Hematopoietic multipotent progenitor cell treated with erythropoietin and hydrocortisone succinate and interleukin-3 and kit ligand, for 8 days (in vitro differentiated cells): ENCODE measurements around the gene PPP6R3.
"Not testable (repeated sequence)": the region's sequence is repeated elsewhere in the genome, so short reads cannot be mapped to it uniquely, and the experiment has no call there.

Experiments used
- DNase-seq: peaks from one replicate; pipeline ENCODE4 v3.0.0-alpha.2; 2015

Gene PPP6R3, protein sequence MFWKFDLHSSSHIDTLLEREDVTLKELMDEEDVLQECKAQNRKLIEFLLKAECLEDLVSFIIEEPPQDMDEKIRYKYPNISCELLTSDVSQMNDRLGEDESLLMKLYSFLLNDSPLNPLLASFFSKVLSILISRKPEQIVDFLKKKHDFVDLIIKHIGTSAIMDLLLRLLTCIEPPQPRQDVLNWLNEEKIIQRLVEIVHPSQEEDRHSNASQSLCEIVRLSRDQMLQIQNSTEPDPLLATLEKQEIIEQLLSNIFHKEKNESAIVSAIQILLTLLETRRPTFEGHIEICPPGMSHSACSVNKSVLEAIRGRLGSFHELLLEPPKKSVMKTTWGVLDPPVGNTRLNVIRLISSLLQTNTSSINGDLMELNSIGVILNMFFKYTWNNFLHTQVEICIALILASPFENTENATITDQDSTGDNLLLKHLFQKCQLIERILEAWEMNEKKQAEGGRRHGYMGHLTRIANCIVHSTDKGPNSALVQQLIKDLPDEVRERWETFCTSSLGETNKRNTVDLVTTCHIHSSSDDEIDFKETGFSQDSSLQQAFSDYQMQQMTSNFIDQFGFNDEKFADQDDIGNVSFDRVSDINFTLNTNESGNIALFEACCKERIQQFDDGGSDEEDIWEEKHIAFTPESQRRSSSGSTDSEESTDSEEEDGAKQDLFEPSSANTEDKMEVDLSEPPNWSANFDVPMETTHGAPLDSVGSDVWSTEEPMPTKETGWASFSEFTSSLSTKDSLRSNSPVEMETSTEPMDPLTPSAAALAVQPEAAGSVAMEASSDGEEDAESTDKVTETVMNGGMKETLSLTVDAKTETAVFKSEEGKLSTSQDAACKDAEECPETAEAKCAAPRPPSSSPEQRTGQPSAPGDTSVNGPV

DNA sequence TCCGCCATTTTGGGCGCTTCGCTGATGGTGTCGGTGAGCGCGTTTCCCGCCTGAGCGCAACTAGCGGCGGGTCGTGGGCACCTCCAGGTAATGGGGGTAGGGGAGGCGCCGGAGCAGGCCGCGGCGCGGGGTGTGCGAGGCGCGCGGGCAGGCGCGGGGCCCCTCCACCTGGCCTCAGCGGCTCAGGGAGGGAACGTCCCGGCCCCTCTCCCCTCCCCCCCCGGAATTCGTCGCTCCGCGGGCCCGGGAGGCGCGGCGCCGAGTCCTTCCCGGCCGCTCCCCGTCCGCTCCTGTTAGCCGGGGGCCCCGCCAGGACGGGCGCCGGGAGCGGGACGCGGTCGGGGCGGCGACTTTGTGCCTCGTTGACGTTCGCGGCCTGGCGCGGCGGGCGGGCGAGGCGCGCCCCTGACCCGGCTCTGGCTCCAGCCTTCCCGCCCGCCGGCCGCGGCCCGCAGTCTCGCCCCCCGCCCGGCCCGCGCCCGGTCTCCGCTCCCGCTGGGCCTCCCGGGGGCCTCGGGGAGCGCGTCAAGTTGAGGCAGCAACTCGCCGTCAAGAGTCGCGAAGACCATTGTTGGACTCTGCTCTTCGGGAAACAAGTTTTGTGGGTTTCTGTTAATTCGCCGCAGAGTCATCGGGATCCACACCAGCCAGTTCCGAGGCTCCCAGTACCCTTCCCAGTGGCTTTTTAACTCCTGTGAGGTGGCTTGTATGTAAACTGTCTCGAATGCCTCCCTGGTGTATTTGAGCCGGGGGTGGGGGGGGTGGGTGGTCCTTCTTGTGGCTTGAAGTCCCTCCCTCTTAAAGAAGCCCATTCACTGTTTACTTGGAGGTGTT lies at the start of gene PPP6R3:
TSS of gene PPP6R3 (plus strand) at position 12 of the 834 bp plus-strand sequence. CDS start 76,913 bp downstream, outside the sequence.
- peak; percentile 10 for DNase-seq

DNA sequence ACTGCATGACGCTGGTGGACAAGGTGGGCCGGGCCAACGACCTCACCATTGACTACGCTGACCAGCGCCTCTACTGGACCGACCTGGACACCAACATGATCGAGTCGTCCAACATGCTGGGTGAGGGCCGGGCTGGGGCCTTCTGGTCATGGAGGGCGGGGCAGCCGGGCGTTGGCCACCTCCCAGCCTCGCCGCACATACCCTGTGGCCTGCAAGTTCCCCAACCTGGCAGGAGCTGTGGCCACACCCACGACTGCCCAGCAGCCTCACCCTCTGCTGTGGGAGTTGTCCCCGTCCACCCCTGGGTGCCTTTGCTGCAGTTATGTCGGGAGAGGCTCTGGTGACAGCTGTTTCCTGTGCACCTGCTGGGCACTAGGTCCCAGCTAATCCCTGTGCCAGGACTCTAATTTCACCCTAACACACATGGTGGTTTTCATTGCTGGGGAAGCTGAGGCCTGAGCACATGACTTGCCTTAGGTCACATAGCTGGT lies 49.0 kb upstream of the PPP6R3 start:
- peak; percentile 24 for DNase-seq

DNA sequence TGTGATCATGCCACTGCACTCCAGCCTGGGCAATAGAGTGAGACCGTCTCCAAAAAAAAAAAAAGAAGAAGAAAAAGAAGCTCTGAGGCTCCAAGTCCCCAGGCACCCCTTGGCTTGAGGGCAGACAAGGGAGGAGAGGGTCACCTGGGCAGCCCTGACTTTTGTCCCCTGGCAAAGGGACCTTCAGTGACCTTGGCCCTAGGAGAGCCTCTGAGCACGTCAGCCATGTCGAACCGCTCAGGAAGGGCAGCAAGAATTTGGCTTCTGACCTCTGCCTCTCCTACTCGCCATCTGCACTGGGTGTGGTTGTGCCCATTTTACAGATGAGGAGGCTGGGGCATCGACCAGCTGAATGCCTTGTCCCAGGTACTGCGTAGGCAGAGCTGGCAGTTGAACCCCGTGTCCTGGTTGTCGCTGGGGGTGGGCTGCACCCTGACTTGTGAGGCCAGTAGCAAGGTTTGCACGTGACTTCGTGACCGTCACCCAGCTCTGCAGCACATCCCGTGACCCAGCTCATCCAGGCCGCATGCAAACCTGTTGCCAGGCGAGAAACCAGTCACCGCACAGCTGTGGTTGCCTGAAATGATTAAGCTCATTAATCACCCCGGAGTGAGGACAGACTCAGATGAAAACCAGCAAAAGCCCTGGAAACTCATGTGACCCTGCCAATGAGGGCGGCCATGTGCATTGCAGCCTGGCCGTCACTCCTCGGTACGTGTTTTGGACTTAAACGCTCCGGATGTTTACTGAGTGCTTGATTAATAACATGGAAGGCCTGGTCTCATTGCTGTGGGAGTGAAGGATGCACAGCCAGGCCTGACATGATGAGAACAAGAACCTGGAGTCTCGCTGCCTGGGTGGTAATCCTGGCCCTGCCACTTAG lies 47.7 kb upstream of the PPP6R3 start:
- DNase-seq, result no peak

DNA sequence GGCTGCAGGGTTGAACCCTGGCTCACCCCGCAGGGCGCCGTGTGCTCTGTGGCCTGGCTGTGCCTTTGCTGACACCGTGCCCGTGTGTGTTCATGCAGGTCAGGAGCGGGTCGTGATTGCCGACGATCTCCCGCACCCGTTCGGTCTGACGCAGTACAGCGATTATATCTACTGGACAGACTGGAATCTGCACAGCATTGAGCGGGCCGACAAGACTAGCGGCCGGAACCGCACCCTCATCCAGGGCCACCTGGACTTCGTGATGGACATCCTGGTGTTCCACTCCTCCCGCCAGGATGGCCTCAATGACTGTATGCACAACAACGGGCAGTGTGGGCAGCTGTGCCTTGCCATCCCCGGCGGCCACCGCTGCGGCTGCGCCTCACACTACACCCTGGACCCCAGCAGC lies 47.0 kb upstream of the PPP6R3 start:
- DNase-seq, result no peak

DNA sequence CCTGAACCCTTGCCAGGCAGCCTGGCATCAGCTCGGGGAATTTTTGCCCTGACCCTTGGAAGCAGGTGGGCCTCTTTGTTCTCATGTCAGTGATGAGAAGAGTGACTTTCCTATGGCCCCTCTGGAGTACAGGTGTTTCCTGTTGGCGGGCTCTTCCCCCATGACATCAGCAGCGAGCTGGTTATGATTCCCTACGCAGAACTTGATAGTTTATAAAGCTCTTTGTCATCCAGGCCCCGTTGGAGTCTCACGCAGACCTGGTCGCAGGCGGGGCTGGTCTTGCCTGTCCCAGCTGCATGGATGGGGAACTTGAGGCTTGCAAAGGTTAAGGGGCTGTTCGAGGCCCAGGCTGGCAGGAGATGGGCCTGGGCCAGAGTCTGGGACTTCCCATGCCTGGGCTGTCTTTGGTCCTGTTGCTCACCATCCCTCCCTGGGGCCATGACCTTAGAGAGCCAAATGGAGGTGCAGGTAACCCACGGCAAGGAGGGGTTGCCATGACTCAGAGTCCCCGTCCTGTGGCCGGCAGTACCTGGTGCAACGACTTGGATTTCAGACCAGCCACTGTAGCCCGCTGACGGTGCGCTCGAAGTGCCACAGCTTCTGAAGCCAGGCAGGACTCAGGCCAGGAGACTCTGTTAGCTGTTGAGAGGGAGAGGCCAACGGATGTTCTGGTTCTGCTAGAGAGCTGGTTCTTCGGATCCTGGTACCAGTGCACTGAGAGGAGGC lies 45.9 kb upstream of the PPP6R3 start:
- no peak for DNase-seq

DNA sequence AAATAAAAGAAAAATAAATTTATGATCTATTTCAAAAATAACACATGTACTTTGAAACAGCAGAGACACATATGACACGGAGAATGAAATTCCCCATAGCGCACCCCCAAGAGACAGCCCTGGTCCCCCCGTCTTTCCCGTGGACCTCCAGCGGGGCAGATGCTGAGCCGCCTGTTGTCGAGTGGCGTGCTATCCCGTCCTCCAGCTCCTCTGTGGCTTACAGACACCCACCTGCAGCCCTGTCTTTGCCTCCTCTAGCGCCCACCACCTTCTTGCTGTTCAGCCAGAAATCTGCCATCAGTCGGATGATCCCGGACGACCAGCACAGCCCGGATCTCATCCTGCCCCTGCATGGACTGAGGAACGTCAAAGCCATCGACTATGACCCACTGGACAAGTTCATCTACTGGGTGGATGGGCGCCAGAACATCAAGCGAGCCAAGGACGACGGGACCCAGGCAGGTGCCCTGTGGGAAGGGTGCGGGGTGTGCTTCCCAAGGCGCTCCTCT lies 44.4 kb upstream of the PPP6R3 start:
- no peak for DNase-seq

DNA sequence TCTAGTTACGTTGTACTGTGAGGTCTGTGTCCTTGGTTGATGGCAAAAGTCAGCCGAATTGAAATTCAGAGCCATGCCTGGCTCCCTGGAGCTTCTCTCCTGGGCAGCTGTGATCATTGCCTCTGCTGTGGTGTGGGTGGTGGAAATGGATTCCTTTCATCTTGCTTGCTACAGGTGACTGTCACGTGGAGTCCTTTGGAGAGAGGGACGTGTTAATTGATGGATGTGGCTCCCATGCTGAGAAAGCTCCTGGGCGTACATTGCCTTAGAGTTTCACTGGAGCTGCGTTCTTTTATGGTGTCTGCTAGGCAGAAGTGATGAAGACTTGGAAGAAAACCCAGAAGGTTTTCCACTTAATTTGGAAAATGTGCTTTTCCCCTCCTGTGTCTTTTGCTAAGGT lies 41.9 kb upstream of the PPP6R3 start:
- DNase-seq, result no peak

DNA sequence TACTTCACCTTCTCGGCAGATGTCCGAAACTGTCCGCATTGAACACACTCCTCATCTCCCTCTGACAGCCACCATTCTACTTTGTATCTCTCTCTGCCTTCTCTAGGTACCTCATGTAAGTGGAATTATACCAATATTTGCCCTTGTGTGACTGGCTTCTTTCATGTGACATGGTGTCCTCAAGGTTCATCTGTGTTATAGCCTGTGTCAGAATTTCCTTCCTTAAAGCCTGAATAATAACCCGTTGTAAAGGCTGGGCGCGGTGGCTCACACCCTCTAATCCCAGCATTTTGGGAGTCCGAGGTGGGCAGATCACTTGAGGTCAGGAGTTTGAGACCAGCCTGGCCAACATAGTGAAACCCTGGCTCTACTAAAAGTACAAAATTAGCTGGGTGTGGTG lies 40.4 kb upstream of the PPP6R3 start:
- DNase-seq, result no peak

DNA sequence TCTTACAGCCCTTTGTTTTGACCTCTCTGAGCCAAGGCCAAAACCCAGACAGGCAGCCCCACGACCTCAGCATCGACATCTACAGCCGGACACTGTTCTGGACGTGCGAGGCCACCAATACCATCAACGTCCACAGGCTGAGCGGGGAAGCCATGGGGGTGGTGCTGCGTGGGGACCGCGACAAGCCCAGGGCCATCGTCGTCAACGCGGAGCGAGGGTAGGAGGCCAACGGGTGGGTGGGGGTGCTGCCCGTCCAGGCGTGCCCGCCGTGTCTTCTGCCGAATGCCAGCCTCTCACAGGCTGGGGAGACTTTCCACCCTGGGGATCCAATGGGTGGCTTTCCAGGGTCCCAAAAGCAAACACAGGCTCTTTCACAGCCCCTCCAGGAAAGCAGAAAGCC lies 37.1 kb upstream of the PPP6R3 start:
- DNase-seq, result no peak

DNA sequence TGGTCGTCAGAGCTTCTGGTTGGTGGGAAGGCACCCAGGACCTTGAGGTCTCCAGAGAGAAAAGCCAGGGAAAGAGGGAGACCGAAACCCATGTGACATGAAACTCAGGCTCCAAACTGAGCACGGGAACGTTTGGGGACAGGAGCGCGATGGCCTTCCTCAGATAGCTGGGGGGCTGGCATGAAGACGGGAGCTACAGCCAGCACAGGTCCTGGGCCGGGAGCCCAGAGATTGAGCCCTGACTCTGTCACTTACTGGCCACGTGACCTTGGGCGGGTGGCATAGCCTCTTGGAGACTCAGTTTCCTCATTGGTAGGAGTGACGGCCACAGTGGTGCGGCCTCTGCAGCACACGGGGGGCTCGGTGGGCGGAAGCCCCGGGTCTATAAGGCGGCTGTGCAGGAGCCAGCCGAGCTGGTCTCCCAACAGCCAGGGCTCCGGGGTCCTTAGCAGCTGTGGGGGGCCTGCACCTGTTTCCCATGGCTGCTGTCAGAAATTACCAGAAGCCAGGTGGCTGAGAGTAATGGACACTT lies 36.4 kb upstream of the PPP6R3 start:
- DNase-seq, result no peak

DNA sequence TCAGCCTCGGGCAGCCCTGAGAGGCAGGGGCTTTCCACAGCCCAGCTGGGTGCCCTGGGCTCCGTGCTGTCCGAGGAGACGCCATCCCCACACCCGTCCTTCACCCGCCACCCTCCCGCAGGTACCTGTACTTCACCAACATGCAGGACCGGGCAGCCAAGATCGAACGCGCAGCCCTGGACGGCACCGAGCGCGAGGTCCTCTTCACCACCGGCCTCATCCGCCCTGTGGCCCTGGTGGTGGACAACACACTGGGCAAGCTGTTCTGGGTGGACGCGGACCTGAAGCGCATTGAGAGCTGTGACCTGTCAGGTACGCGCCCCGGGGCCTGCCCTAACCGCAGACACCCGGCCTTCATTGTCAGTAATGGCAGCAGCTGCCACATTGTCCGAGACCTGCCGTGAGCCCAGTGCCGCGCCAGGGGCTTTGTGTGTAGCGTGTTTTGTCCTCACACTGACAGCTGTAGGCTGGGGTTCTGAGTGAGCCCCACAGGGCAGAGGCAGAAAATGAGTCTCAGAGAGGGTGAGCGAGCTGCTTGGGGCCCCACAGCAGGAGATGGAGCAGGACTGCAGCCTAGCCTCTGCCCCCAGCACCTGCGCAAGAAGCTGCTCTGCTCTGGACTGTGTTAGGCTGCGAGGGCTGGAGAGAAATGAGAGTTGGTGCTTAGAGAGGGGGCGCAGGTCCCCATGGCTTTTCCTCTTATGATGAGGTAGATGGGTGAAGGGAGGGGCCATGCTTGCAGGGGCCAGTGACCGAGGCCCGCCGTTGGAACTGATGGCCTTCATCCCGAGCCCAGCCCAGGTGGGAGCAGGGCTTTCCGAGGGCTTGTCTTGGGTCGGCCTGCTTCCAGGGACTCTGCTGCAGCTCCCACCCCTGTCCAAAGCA lies 35.3 kb upstream of the PPP6R3 start:
- no peak for DNase-seq

DNA sequence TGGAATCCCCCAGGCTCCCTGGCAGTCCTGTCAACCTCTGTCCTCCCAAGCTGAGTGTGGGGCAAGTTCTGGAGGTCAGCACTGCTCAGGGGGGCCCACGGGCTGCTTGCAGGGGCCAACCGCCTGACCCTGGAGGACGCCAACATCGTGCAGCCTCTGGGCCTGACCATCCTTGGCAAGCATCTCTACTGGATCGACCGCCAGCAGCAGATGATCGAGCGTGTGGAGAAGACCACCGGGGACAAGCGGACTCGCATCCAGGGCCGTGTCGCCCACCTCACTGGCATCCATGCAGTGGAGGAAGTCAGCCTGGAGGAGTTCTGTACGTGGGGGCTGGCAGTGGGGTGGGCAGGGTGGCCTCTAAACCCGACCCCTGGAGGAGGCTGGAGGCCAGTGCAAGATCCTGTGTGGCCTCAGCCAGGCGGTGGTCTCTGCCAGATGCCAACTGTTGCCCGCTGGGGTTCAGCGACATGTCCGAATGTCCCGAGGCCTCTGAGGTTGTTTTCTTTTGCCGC lies 34.6 kb upstream of the PPP6R3 start:
- DNase-seq, result no peak

DNA sequence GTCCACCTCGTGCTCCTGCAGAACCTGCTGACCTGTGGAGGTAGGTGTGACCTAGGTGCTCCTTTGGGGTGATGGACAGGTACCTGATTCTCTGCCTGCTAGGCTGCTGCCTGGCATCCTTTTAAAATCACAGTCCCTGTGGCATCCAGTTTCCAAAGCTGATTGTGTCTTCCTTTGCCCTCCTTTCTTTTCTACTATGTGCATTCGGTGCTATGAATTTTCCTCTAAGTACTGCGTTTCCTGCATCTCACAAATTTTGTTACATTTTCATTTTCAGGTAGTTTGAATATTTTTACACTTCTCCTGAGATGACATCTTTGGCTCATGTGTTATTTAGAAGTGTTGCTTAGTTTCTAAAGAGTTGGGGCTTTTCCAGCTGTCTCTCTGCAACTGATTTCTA lies 30.9 kb upstream of the PPP6R3 start:
- DNase-seq, result no peak

DNA sequence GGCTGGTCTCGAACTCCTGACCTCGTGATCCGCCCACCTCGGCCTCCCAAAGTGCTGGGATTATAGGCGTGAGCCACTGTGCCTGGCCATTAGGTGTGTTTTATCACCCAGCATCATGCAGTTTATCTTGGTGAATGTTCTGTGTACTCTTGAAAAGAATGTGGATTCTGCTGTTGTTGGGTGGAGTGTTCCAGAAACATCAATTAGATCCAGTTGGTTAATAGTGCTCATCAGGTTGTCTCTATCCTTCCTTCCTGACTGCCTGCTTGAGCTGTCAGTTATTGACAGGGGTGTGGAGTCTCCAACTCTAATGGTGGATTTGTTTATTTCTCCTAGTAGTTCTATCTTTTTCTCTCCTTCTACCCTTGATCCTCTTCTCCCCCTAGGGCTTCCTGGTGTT lies 30.2 kb upstream of the PPP6R3 start:
- no peak for DNase-seq

DNA sequence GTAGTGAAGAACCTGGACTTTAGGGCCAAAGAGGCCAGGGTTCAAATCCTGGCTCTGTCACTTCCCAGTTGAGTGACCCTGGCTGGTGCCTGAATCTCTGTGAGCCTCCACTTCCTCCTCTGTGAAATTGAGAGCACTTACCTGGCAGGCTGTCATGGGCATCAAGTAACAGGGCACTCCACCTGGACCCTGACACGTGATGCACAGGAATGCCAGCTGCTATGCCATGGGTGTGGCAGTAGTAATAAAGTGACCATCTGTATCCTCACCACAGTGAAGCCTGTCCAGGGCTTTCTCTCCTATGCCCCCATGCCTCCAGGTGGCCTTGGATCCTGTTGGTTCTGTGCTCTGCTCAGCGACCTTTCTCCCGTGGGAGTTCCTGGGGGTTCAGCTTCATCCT lies 29.8 kb upstream of the PPP6R3 start:
- no peak for DNase-seq

DNA sequence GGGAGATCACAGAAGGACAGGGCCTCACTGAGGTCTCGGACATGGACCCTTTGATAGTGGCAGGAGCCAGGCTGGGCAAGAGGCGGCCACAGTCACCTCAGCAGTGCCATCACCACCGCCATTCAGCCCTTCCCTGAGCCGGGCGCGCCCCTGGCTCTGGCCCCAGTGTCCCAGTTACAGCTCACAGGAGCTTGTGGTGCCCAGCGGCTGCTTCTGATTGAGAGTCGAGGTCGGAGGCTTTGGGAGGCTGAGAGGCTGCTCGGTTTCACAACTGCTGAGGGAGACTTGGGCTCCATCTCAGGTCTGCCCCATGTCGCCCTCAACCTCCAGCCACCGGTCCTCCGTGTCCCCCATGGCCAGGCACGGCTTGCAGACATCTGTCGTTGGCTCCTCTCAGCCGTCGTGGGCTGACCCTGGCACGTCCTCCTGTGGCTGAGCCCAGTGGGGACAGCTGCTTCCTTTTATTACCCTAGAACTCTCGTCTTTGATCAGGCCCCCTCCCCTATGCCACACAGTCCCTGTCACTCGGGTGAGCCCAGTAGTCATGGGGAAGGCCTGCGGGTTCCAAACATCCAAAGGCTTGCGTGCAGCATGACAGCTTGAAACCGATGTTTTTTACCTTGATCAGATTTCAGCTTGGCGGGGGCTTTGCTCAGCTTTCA lies 28.4 kb upstream of the PPP6R3 start:
- DNase-seq, result no peak

DNA sequence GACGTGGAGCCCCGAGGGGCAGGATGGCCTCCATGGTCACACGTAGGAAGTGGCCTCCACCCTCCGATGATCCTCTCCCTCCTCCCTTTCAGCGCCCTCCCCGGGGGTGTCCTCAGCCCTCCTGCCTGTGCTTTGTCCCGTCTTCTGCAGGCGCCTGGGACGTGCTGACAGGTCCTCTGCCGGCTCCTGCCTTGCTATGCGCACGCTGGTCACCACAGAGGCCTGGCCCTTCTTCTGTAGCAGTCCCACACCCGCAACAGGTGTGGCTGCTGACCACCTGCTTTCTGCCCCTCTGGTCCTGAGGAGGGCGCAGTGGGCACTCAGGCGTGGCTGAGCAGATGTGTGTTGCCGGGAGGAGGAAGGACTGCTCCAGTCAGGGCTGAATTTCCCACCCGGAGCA lies 27.7 kb upstream of the PPP6R3 start:
- DNase-seq, result no peak

DNA sequence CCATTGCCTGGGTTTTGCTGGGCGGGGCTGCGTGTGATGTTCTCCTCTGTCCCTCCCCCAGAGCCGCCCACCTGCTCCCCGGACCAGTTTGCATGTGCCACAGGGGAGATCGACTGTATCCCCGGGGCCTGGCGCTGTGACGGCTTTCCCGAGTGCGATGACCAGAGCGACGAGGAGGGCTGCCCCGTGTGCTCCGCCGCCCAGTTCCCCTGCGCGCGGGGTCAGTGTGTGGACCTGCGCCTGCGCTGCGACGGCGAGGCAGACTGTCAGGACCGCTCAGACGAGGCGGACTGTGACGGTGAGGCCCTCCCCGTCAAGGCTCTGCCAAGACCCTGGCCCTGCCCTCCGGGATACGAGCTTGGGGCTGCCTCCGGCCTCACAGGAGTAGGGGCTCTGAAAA lies 27.0 kb upstream of the PPP6R3 start:
- DNase-seq, result no peak

DNA sequence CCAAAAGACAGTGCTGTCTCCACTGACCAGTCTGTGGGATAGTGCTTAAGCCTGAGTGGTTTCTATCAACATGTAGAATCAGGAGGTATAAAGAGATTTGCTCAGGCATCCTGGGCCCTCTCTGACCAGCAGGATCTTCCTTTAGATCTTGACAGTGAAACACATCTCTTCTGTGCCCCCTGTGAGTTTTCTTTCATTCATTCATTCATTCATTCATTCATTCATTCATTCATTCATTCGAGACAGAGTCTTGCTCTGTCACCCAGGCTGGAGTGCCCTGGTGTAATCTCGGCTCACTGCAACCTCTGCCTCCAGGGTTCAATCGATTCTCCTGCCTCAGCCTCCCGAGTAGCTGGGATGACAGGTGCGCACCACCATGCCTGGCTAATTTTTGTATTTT lies 26.4 kb upstream of the PPP6R3 start:
- DNase-seq, result not testable (repeated sequence)
